ENCODE data around the gene EIF4B. TPM values are rescaled to one million over a fixed set of nuclear protein-coding genes. Genes with fewer than 3 reads are reported as not detected.
"Not testable (repeated sequence)": the region's sequence is repeated elsewhere in the genome, so short reads cannot be mapped to it uniquely, and the experiment has no call there.

Gene EIF4B, protein sequence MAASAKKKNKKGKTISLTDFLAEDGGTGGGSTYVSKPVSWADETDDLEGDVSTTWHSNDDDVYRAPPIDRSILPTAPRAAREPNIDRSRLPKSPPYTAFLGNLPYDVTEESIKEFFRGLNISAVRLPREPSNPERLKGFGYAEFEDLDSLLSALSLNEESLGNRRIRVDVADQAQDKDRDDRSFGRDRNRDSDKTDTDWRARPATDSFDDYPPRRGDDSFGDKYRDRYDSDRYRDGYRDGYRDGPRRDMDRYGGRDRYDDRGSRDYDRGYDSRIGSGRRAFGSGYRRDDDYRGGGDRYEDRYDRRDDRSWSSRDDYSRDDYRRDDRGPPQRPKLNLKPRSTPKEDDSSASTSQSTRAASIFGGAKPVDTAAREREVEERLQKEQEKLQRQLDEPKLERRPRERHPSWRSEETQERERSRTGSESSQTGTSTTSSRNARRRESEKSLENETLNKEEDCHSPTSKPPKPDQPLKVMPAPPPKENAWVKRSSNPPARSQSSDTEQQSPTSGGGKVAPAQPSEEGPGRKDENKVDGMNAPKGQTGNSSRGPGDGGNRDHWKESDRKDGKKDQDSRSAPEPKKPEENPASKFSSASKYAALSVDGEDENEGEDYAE
- 833 TPM for total RNA-seq (ENCODE audit: insufficient read depth, low replicate concordance)

DNA sequence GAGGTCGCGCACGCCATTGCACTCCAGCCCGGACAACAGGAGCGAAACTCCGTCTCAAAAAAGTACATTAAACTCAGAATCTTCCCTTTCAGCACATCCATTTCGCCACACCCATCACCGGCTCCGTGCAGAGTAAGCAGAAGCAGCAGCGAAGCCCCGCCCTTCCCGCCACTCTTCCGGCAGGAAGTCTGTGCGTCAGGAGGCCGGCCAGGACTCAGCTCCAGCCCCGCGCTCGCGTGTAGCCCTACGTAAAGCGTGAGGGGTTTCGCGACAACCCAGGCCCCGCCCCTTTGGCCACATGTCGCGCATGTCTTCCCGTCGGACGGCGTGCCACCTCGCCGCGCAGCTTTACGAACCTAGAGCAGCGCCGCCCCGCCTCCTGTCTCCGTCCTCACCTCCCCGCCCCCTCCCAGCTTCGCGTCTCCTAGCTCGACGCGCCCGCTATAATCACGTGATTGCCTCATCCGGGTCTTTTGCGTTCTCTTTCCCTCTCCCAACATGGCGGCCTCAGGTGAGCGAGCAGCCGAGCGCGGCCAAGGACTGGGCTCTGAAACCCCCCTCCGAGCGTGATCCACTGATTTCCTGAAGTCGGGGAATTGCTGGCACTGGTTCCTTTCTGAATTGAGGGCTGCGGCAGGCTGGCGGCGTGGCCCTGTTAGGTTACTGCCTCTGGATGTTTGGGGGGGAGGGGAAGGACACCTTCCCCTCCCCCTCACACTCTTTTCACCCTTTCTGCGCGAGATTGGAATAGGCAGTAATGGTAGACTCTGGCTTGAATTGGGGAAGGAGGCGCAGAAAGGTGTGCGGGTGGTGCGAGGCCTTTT lies at the start of gene EIF4B:
Gene EIF4B (plus strand): TSS at position 471 of the 824 bp plus-strand sequence. CDS start 28 bp downstream, at position 499.
- peak; percentile 100 for DNase-seq (ENCODE audit: low spot score)

DNA sequence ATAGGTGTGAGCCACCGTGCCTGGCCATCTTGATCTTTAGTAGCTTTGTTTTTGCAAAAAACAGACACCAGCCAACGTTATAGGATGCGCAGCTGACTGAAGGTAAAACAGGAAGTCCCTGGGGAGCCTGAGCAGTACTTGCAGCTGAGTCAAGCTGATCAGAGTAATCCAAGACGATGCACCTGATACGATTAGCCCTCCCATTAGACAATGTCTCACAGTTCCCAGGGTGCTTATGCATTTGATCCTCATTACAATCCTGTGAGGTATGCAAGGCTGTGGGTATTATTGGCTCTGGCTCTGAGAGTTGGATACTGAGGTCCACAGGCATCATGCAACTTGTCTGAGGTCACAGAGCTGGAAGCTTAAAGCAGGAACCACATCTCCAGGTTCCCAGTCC lies 49.3 kb upstream of the EIF4B start:
- no peak for DNase-seq (ENCODE audit: low spot score)

DNA sequence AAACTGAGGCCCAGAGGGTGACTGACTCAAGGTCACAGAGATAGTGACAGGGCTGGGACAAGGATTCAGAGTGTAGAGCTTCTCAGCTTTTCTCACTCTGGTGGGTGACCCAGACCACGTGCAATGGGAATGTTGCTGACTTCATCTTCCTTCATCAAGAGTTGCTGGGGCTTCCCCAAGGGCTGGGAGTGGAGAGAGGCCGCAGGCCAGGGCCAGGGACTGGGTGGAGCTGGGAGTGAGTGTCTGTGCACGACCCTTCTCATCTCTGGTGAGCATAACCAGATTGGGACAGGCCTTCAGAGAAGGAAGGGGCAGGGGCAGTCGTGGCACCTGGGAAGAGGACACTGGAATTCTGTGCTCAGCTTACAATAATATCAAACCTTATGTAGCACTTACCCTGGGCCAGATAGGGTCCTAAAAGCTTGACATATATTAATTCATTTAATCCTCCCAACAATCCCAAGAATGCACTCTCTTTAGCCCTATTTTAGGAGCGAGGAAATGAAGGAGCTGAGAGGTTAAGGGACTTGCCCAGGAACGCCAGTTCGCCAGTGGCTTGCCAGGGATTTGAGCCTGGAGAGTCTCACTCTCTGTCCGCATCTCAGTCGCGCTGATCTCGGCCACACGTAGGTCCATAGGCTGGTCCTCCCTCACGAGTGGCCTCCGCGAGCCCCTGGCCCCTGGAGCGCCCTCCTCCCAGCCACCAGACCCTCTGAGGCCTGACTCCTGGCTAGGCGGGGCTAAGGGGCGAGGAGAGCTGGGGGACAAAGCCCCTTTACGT lies 41.5 kb upstream of the EIF4B start:
- peak; percentile 66 for DNase-seq (ENCODE audit: low spot score)

DNA sequence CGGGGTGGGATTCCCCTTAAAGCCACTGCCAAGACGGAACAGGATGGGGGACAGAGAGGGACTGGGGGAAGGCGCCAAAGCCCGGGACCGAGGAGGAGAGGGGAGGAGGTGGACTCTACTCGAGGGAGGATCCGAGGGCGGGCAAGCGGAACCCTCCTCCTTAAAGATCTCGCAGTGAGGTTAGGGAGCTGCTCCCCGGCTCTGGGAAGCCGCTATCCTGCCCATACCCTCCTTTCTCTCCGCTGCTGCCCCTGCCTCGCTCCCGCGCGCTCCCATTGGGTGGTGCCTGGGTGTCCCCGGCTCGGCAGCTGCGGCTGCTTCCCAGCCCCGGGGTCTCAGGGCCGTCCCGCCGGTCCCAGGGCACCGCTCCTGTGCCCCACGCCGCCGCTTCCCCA lies 40.9 kb upstream of the EIF4B start:
- peak; percentile 76 for DNase-seq (ENCODE audit: low spot score)

DNA sequence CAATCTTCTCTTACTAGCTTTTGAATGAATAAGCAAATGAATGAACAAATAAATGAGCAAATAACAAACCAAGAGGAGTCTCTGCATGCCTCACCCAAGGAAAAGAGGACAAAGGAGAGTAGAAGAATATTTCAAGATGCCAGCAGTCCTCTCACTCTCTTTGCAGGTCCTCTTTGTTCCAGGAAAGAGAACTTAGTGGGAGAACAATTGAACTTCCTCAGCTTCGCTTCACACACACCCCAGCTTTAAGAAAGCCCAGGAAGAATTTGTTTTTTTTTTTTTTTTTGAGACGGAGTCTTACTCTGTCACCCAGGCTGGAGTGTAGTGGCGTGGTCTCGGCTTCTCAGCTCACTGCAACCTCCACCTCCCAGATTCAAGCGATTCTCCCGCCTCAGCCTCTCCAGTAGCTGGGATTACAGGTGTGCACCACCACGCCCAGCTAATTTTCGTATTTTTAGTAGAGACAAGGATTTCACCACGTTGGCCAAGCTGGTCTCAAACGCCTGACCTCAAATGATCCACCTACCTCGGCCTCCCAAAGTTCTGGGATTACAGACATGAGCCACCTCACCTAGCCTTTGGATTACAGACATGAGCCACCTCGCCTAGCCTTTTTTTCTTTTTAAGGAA lies 37.0 kb upstream of the EIF4B start:
- no peak for DNase-seq (ENCODE audit: low spot score)

DNA sequence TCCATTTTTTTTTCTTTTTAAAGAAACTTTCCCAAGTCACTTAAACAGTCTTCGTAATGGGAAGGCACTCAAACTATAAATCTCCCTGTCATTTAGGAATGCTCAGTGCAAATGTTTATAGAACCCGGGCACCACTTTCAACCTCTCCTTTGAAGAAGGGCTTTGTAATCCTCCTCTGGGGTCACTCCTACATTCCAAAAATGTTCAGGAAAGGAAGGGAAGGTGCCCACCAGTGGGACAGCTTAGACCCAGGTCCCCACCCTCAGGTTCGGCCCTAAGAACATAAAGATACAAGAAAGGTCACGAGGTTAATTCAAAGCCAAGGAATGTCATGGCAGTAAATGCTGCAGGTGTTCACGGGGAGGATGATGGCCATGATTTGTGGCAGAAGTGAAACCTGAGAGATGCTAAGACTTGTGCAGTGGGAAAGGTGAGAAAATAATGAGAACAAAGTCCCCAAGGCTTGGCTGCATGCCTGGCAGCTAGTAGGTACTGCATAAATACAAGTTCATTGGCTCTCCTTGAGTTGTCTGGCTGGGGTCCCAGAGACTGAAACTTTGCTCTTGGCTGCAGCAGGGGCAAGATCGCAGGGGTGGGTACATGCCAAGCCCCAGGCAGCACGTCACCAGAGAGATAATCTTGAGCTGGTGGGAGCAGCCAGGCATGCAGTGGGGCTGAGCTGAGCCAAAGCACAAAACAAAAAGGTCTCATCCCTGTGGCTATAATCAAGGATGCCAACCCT lies 36.3 kb upstream of the EIF4B start:
- DNase-seq (ENCODE audit: low spot score) = peak; percentile 56

DNA sequence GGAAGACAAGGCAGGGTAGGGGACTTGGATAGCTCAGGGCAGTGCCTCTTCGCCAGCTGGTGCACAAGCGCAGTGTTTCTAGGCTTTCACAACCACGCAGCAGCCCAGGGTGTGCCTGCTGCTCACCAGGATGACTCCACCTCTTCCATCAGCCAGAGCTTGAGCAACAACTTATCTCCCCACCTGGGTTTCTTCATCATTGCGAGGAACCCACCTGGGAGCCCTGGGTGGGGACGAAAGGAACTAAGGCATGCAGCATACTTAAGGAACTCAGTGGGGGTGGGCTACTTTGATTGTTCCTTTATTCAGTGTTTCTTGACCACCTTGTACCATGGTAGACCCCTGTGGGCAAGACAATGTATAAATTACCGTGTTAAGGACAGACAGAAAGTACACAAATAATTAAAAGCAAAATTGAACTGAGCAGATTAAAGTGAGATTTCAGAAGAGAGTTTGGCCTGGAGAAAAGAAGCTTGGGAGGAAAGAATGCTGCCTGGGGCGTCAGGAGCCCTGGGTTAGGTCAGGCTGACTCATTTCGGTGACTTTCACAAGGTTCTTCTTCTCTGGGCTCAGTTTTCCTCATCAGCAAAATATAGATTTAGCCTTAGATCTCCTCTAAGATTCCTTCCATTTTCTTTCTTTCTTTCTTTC lies 34.5 kb upstream of the EIF4B start:
- DNase-seq (ENCODE audit: low spot score) = peak; percentile 72

DNA sequence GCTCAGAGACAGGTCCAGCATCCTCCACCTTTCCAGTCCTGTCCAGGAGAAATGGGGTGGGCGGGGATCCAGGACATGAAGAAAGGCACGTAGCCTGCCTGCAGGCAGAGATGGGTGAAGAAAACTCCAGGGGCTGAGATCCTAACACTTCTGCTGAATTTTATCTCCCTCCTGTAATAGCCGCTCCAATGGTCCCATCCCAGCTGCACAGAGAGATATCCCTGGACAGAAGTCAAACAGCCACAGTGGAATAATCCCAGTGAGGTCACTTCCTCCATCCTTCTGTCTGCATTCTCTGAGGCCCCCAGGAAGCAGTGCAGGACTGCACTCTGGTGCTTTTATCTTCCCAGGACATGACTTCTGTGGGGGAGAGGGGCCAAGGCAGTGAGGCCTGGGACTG lies 31.1 kb upstream of the EIF4B start:
- peak; percentile 95 for DNase-seq (ENCODE audit: low spot score)

DNA sequence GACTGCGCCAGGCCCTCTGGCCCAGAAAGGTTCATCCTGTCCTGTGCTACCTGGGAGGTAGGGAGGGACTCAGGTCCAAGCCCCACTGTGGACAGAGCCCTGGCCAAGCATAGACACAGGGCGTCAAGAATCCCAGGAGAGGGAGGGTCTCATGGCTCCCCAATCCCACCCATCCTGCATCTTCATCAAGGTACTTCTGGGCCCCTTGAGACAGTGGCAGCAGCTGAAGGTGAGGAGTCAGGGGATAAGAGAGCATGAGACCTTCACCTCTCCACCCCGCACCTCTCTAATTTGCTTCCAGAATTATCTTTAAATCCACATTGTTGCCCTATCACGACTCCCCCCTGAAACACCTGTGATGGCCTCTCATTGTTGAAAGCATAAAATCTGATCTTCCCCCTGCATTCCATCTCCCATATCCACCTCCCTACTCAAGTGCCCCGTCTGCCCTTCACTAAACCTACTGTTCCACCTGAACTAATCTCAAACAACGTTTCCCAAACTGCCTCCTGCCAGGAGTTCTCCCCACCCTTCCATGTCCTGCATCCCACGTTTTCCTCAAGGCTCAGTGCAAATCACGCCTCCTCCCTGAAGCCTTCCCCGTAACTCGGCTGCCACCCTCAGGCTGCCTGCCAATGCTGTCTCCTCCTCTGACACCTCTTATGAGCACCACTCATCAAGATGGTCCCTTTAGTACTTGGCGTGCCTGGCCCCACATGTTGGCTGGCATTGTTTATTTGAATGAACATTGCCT lies 30.3 kb upstream of the EIF4B start:
- peak; percentile 50 for DNase-seq (ENCODE audit: low spot score)

DNA sequence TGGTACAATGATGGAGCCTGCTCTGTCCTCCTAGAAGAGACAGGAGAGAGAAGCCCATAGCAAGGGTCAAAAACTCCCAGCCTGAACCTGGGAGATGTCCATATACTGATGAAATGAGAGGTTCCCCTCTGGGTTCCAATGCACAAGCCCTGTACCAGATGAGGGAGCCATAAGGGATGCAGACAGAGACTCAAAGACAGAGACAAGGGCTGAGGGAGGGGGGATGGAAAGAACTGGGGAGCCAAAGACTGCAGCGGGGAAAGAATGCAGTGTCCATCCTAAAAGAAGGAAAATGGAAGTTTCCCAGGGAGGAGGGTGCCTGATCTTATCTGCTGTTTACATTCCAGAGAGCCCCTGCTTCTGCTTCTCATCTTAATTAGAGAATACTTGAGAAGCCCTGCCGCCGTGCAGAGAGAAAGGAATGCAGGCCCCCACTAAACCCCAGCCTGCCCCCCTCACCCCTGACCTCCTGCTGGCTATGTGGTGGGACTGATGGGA lies 29.6 kb upstream of the EIF4B start:
- peak; percentile 78 for DNase-seq (ENCODE audit: low spot score)

DNA sequence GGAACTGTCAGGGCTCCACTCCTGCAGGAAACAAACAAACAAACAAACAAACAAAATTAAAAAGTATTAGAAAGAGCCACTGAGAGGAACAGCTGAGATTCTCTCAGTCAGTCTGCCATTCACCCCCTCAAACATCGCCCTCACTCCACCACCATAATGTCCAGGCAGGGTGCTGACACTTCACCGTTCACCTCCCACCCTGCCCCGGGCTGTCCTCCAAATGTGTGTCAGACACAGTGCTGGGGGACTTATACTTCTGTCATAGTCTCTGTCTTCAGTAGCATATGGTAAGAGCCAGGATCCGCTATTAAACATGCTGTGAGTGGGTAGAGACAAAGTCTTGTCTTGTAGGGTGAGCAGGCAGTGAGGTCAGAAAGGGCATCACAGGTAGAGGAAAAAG lies 29.1 kb upstream of the EIF4B start:
- peak; percentile 23 for DNase-seq (ENCODE audit: low spot score)

DNA sequence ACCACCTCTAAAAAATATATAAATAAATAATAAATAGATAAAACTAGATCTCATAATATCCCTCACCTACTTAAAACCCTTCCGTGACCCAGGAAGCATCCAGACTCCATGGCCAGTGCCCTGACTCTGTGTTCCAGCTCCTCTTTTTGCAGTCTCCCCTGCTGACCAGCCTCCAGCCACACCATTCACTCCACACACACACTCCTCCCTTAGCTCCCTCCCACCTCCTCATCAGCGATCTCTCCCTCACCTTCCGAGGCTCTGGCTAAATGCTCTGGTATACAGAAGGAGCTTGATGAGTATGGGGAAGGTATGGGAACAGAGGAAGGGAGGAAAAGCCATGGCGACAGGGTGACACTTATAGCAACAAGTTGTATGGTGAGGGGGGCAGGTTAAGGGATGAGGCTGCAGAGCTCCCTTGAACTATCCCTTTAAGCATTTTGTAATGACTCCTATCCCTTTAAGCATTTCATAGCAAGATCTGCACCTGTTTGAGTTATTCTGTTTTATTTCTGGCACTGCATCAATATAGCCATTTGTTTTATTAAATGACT lies 26.1 kb upstream of the EIF4B start:
- no peak for DNase-seq (ENCODE audit: low spot score)

DNA sequence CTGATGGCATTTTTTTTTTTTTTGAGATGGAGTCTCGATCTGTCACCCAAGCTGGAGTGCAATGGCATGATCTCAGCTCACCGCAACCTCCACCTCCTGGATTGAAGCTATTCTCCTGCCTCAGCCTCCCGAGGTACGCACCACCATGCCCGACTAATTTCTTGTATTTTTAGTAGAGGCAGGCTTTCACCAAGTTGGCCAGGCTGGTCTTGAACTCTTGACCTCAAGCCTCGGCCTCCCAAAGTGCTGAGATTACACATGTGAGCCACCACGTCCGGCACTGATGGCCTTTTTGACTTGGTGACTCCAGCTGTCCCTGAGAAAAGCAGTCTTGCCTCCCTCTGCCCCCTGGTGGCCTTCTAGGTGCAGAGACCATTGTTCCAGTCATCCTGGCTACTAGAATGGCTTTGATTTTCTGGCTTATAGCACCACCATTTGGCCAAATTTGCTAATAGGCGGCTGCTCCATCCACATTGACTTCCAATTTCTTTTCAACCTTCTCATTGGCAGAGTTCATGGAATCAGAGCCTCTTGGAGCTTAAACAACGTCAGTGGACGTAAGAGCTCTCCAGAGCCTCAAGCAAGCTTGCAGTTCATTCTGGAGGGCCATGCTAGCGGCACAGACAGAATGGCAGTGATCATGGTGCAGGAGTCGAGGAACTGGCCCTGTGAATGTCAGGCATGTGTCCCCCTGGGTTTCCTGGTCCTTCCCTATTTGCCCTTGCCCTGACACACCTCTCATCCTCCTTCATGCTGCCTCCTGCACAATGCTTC lies 25.4 kb upstream of the EIF4B start:
- DNase-seq (ENCODE audit: low spot score) = peak; percentile 95

DNA sequence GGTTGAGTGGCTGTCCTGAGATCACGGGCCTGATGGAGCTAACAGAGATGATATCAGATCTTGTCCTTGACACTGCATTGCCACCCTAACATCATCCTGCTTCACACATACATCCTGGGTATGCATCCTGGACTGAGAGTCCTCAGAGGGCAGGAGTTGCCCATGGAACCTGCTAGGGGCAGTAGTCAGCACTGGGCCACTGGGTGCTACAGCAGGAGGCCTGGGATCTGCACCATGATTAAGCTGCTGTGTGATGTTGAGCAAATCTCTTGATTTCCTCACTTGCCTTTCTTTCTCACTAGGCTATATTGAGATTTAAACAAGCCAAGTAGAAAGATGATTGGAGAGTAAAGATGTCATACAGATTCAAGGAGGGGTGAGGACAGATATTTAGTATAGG lies 22.1 kb upstream of the EIF4B start:
- no peak for DNase-seq (ENCODE audit: low spot score)

DNA sequence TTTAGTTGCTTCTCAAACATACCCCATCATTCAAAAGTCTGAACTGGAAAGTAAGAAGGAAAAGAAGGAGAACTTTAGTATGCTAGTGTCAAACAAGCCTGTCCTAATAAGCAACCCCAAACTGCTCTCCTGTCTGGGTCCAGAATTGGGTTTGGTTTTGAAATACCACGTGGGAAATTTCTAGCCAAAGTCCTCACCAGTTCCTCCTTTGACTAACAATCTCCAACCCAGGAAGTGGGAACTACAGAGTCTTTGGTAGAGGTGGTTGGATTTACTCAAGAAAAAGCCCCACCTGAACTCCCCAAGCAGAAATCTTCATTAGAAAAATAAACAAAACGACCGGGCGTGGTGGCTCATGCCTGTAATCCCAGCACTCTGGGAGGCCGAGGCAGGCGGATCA lies 17.4 kb upstream of the EIF4B start:
- no peak for DNase-seq (ENCODE audit: low spot score)

DNA sequence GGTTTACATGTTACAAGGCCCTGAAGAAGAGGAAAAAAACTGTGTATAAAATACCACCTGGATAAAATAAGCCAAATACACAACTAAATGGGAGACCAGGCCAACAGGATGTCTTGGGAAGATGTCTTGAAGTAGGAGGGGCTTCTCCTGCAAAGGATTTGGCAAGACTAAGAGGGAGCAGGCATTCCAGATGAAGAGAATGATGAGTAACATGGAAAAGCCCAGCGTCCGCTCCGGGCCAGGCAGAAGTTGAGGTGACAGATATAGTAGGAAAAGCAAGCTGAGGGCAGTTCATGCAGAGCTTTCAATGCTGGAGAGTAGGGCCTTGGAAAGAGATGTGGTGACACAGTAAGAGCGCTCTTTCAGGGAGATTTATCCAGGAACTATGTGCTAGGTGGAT lies 16.1 kb upstream of the EIF4B start:
- DNase-seq (ENCODE audit: low spot score) = no peak

DNA sequence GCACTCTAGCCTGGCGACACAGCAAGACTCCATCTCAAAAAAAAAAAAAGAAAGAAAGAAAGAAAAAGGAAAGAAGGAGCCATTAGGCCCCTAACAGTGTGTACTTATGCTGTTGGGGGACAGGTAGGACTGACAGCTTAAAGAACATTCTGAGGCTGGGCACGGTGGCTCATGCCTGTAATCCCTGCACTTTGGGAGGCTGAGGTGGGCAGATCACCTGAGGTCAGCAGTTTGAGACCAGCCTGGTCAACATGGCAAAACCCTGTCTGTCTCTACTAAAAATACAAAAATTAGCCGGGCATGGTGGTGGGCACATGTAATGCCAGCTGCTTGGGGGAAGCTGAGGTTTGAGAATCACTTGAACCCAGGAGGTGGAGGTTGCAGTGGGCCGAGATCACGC lies 14.0 kb upstream of the EIF4B start:
- not testable (repeated sequence) for DNase-seq (ENCODE audit: low spot score)

All from umbilical cord (tissue), 2 donors.